PFSK-1 (cell line): ENCODE measurements around the gene LMO4. TPM values are rescaled to one million over a fixed set of nuclear protein-coding genes. Genes with fewer than 3 reads are reported as not detected.

ENCODE experiments used
- FOXP2 ChIP-seq: optimal IDR thresholded peaks from 2 replicates; pipeline ENCODE3; 2011; ENCODE audit warnings: borderline replicate concordance, control low read depth, inconsistent platforms; ENCODE audit not compliant: insufficient read depth; ENCODE audit errors: extremely low read length, extremely low read depth
- POLR2AphosphoS5 ChIP-seq: IDR thresholded peaks from 2 replicates; pipeline ENCODE4 v1.6.1; 2012; ENCODE audit warnings: low read depth, mild to moderate bottlenecking, control low read depth, low read length, moderate library complexity
- REST ChIP-seq, 2 experiments: IDR thresholded peaks; 2 replicates each; pipeline versions ENCODE4 v1.6.1 to v1.8.0; 2011 to 2012; ENCODE audit warnings: low read depth in 2 of 2, low read length in 2 of 2, control low read depth in 1 of 2, inconsistent platforms in 1 of 2, mild to moderate bottlenecking in 1 of 2, moderate library complexity in 1 of 2; ENCODE audit not compliant: insufficient read depth in 1 of 2
- SIN3A ChIP-seq: IDR thresholded peaks from 2 replicates; pipeline ENCODE4 v1.6.1; 2012; ENCODE audit warnings: mild to moderate bottlenecking, low read length, moderate library complexity, borderline replicate concordance; ENCODE audit not compliant: insufficient read depth
- TAF1 ChIP-seq: IDR thresholded peaks from 2 replicates; pipeline ENCODE4 v1.6.1; 2012; ENCODE audit warnings: low read length, control low read depth, borderline replicate concordance; ENCODE audit not compliant: insufficient read depth
- polyA plus RNA-seq: library from polyadenylated mRNA; unstranded; fragments of >200 nt; gene quantifications from one replicate; pipeline ENCODE4 v1.2.1, GENCODE V29; 2012; ENCODE audit warnings: low read depth, missing spikeins; ENCODE audit not compliant: insufficient read length

Gene LMO4
- polyA plus RNA-seq = 79.1 TPM

GRCh38 chr1:87328272-87329050, at the start of gene LMO4:
Gene LMO4, plus strand, starts transcription at chr1:87328880. Its CDS starts 3,136 bp downstream, at chr1:87332016.
- TF ChIP-seq FOXP2 (peak; percentile 84), REST (IDR thresholded peaks at IDR 0.05; ENCODE audit: insufficient read depth in 1 of 2, low read depth in 2 of 2, low read length in 2 of 2) (no peak), SIN3A (peak; percentile 83; the same call in 1 of the 2 replicates), TAF1 (peak; percentile 74), POLR2AphosphoS5 (peak; percentile 63; the same call in 1 of the 2 replicates)

- TF ChIP-seq SIN3A (no peak), FOXP2 (no peak), POLR2AphosphoS5 (no peak), REST (IDR thresholded peaks at IDR 0.05; ENCODE audit: insufficient read depth in 1 of 2, low read depth in 2 of 2, low read length in 2 of 2) (no peak), TAF1 (no peak)
Measured at GRCh38 chr1:87279536-87279875, 49.2 kb upstream of the LMO4 start.

GRCh38 chr1:87279966-87280535, 48.6 kb upstream of the LMO4 start:
- TF ChIP-seq FOXP2 (no peak), REST (IDR thresholded peaks at IDR 0.05; ENCODE audit: insufficient read depth in 1 of 2, low read depth in 2 of 2, low read length in 2 of 2) (no peak), TAF1 (no peak), POLR2AphosphoS5 (no peak), SIN3A (no peak)

- TF ChIP-seq REST (IDR thresholded peaks at IDR 0.05; ENCODE audit: insufficient read depth in 1 of 2, low read depth in 2 of 2, low read length in 2 of 2) (no peak), POLR2AphosphoS5 (no peak), FOXP2 (no peak), TAF1 (no peak), SIN3A (no peak)
Measured at GRCh38 chr1:87284456-87285240, 44.0 kb upstream of the LMO4 start.
